SU-DHL-6 (cell line): ENCODE measurements around the gene NYNRIN.

ENCODE experiments used
- EZH2phosphoT487 ChIP-seq: fragments of 200-600 bp; sonication (generic), shearing (Covaris generic); conservative IDR thresholded peaks from 2 replicates; pipeline ENCODE4 v1.6.1; 2018; ENCODE audit warnings: mild to moderate bottlenecking, antibody characterized with exemption, low read length, moderate library complexity, mixed read lengths
- TF ChIP-seq, protein P1 (sequence below): fragments of 200-600 bp; sonication (generic); IDR thresholded peaks from one replicate; pipeline ENCODE4 v1.5.1; 2017; ENCODE audit warnings: antibody characterized with exemption, mild to moderate bottlenecking, low read length, moderate library complexity; ENCODE audit not compliant: insufficient read depth, poor library complexity, severe bottlenecking

- TF ChIP-seq, protein P1, sequence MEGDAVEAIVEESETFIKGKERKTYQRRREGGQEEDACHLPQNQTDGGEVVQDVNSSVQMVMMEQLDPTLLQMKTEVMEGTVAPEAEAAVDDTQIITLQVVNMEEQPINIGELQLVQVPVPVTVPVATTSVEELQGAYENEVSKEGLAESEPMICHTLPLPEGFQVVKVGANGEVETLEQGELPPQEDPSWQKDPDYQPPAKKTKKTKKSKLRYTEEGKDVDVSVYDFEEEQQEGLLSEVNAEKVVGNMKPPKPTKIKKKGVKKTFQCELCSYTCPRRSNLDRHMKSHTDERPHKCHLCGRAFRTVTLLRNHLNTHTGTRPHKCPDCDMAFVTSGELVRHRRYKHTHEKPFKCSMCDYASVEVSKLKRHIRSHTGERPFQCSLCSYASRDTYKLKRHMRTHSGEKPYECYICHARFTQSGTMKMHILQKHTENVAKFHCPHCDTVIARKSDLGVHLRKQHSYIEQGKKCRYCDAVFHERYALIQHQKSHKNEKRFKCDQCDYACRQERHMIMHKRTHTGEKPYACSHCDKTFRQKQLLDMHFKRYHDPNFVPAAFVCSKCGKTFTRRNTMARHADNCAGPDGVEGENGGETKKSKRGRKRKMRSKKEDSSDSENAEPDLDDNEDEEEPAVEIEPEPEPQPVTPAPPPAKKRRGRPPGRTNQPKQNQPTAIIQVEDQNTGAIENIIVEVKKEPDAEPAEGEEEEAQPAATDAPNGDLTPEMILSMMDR, result no peak
- TF ChIP-seq EZH2phosphoT487, result no peak
Observed at GRCh38 chr14:24443053-24443665, 44.4 kb downstream of the NYNRIN start.
